ENCODE measurements around the gene UCMA. TPM values are rescaled to one million over a fixed set of nuclear protein-coding genes. Genes with fewer than 3 reads are reported as not detected.
"Not testable (repeated sequence)": the region's sequence is repeated elsewhere in the genome, so short reads cannot be mapped to it uniquely, and the experiment has no call there.

The UCMA gene
- total RNA-seq, 1 experiment from 2014 or later: 1.0 TPM

DNA sequence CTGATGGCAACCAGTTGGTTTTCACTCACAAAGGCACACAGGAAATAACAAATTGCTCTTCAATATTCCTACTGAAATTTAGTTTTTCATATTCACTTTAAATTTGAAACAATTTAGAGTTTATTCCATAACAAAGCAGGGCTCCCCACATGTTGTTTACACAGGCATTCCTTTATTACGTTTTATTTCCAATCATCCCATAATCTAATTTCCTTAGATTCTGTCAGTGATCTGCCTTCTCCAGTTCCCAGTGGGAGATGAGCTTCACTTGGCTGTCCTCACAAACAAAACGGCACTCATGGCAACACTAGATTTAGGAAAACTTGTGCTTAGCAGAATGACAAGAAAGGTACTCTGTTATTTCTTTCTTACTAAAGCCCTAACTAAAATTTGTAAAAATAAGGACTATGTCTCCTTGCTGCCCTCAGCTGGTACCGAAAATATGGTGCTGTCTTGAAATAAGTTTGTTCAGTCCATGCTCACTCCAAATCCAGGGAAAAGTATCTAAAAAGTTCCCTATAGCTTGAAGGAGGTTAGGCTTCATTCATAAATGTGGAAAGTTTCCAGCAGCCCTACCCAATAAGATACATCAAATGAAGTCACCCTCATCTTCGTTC, 42.7 kb upstream of the UCMA start:
- Mint-ChIP-seq H3K36me3 (peaks cover 15% of the 10 kb centered on the region), H3K4me3 (no peak overlapping the region), H3K27me3 (ENCODE audit: low read depth) (no peaks in the 10 kb centered on the region), H3K9me3 (peaks cover 4% of the 10 kb centered on the region), H3K27ac (peak overlapping the region; percentile 23; the same call in 1 of the 2 replicates), H3K4me1 (peaks cover 14% of the 10 kb centered on the region)
- ChIA-PET POLR2A (interaction anchor here (0.6 to 0.7 kb wide), 2 partner anchors 100 to 125 kb away, joined by 5 to 6 read pairs; no protein-coding TSS in a partner anchor), CTCF (interaction anchor here (0.8 to 1.4 kb wide), 3 partner anchors 57 to 76 kb away, joined by 3 to 5 read pairs (median 3); no protein-coding TSS in a partner anchor)
- no peak for ATAC-seq
- DNase-seq (ENCODE audit: low spot score): no peak
- TF ChIP-seq ZBTB21 (CRISPR knock-in tag; IDR thresholded peaks at IDR 0.05; ENCODE audit: borderline replicate concordance): no peak
- no peak for TF ChIP-seq RELA (CRISPR knock-in tag; IDR thresholded peaks at IDR 0.05; ENCODE audit: borderline replicate concordance)
- no peak for TF ChIP-seq ZBTB43 (CRISPR knock-in tag; IDR thresholded peaks at IDR 0.05)

GRCh38 chr10:13276146-13276545, 42.0 kb upstream of the UCMA start:
- POLR2A ChIA-PET; ATAC-seq; H3K27me3 Mint-ChIP-seq (ENCODE audit: low read depth); H3K27ac Mint-ChIP-seq; H3K4me3 Mint-ChIP-seq; H3K9me3 Mint-ChIP-seq; DNase-seq (ENCODE audit: low spot score): not testable (repeated sequence)
- H3K36me3 Mint-ChIP-seq: peaks cover 15% of the 10 kb centered on the region
- H3K4me1 Mint-ChIP-seq: peaks cover 21% of the 10 kb centered on the region
- CTCF ChIA-PET: interaction anchor here (1.3 to 1.8 kb wide), 3 partner anchors 26 to 77 kb away, joined by 3 to 9 read pairs (median 5); no protein-coding TSS in a partner anchor

DNA sequence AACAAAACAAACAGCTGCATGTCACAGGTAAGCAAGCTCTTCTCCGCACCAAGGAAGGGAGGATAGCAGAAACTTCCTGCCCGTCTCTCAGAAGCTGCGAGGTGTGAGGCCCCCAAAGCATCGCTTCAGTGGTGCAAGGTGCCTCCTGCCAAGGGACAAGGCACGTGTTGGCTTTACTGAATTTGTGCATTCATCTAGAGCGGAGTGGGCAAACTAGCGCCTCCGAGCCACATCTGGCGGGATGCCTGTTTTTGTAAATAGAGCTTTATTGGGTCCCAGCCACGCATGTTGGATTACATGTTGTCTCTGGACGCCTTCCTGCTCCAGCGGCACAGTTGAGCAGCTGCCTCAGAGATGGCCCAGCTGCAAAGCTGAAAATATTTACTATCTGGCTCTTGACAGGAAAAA, 38.0 kb upstream of the UCMA start:
- H3K27ac Mint-ChIP-seq: peak overlapping the region; percentile 96
- TF ChIP-seq ZNF671 (CRISPR knock-in tag; IDR thresholded peaks at IDR 0.05): no peak
- no peak for TF ChIP-seq CBFB (CRISPR knock-in tag; IDR thresholded peaks at IDR 0.05; ENCODE audit: low read depth)
- no peak for TF ChIP-seq PREB (CRISPR knock-in tag; IDR thresholded peaks at IDR 0.05; ENCODE audit: borderline replicate concordance)
- TF ChIP-seq, protein P1, sequence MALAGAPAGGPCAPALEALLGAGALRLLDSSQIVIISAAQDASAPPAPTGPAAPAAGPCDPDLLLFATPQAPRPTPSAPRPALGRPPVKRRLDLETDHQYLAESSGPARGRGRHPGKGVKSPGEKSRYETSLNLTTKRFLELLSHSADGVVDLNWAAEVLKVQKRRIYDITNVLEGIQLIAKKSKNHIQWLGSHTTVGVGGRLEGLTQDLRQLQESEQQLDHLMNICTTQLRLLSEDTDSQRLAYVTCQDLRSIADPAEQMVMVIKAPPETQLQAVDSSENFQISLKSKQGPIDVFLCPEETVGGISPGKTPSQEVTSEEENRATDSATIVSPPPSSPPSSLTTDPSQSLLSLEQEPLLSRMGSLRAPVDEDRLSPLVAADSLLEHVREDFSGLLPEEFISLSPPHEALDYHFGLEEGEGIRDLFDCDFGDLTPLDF (CRISPR knock-in tag; IDR thresholded peaks at IDR 0.05): no peak
- no peak for TF ChIP-seq ZNF512 (CRISPR knock-in tag; IDR thresholded peaks at IDR 0.05; ENCODE audit: borderline replicate concordance)
- TF ChIP-seq, protein P2, sequence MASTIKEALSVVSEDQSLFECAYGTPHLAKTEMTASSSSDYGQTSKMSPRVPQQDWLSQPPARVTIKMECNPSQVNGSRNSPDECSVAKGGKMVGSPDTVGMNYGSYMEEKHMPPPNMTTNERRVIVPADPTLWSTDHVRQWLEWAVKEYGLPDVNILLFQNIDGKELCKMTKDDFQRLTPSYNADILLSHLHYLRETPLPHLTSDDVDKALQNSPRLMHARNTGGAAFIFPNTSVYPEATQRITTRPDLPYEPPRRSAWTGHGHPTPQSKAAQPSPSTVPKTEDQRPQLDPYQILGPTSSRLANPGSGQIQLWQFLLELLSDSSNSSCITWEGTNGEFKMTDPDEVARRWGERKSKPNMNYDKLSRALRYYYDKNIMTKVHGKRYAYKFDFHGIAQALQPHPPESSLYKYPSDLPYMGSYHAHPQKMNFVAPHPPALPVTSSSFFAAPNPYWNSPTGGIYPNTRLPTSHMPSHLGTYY (CRISPR knock-in tag; IDR thresholded peaks at IDR 0.05): no peak
- no peaks in the 10 kb centered on the region for H3K27me3 Mint-ChIP-seq (ENCODE audit: low read depth)
- ChIA-PET POLR2A (interaction anchor here (1.0 kb wide), 1 partner anchor 78 kb away, joined by 3 read pairs; no protein-coding TSS in a partner anchor), CTCF (interaction anchor here (0.6 to 2.9 kb wide), 16 partner anchors 15 to 264 kb away, joined by 3 to 35 read pairs (median 4); partner anchors contain the start of gene PHYH)
- H3K9me3 Mint-ChIP-seq: peaks cover 4% of the 10 kb centered on the region
- DNase-seq (ENCODE audit: low spot score) (peak; percentile 14), ATAC-seq (peak; percentile 37)
- H3K36me3 Mint-ChIP-seq: peaks cover 4% of the 10 kb centered on the region; the same call in 1 of the 2 replicates
- H3K4me3 Mint-ChIP-seq: no peak overlapping the region
- H3K4me1 Mint-ChIP-seq: peaks cover 42% of the 10 kb centered on the region
